Left lung (tissue), 10 donors: ENCODE data around the gene CALN1. TPM values are rescaled to one million over a fixed set of nuclear protein-coding genes. Genes with fewer than 3 reads are reported as not detected.
"Not testable (repeated sequence)": the region's sequence is repeated elsewhere in the genome, so short reads cannot be mapped to it uniquely, and the experiment has no call there.

Experiments
- ATAC-seq: fragments of 200-7000 bp; cut with Tn5 transposase; one replicate; pipeline ENCODE4 v1.9.1; 2020; ENCODE audit warnings: moderate library complexity
- DNase-seq, 4 donors: peaks; one replicate each; pipeline ENCODE4 v3.0.0-alpha.2; 2013 to 2020
- H3K27ac ChIP-seq, 2 donors: fragments of 200-600 bp; sonication (generic) in 1 of 2; one replicate each; pipeline versions ENCODE4 v1.5.0 to v1.8.0; 2020 to 2021
- H3K27me3 ChIP-seq, 2 donors: fragments of 200-600 bp; sonication (generic) in 1 of 2; one replicate each; pipeline versions ENCODE4 v1.5.0 to v1.8.0; 2020 to 2021
- H3K36me3 ChIP-seq, 2 donors: fragments of 200-600 bp; sonication (generic) in 1 of 2; one replicate each; pipeline versions ENCODE4 v1.5.0 to v1.8.0; 2020 to 2021
- H3K4me1 ChIP-seq, 2 donors: fragments of 200-600 bp; one replicate each; pipeline ENCODE4 v1.8.0; 2021
- H3K4me3 ChIP-seq, 2 donors: fragments of 200-600 bp; sonication (generic) in 1 of 2; one replicate each; pipeline versions ENCODE4 v1.5.0 to v1.8.0; 2020 to 2021; ENCODE audit warnings: mild to moderate bottlenecking in 1 of 2
- H3K9me3 ChIP-seq, 2 donors: fragments of 200-600 bp; sonication (generic) in 1 of 2; one replicate each; pipeline versions ENCODE4 v1.5.0 to v1.8.0; 2020 to 2021
- intact Hi-C, 2 donors: fragments of 100-400 bp; cut with DNase I; formaldehyde crosslinking; loops; one replicate each; pipeline versions ENCODE4 v1.11.2 to v1.14.2; 2022
- polyA plus RNA-seq, 6 donors: library from polyadenylated mRNA; unstranded; fragments of 120-200 nt; gene quantifications; one replicate each; pipeline ENCODE4 v1.2.1, GENCODE V29; 2013; ENCODE audit not compliant: insufficient read length in 6 of 6
- total RNA-seq, 2 donors: library from RNA; stranded (reverse); fragmentation: NEBNext Ultra II Directional; extraction: Animal tissue kit (Norgen Biotek cat#: 25700); gene quantifications; one replicate each; pipeline ENCODE4 v1.2.1, GENCODE V29; 2021
- TF ChIP-seq, protein P1 (sequence below), 2 donors: fragments of 200-600 bp; sonication (generic) in 1 of 2; IDR thresholded peaks; one replicate each; pipeline versions ENCODE4 v1.5.0 to v1.8.0; 2021; ENCODE audit warnings: antibody characterized with exemption in 2 of 2
- donor health status: DM: no; HTN: yes; CAD: no.
- donor health status: DM: no; HTN: no; CAD: no.

The CALN1 gene
- total and polyA plus RNA-seq, 8 donors: 0.10 to 0.52 (median 0.26) TPM; not detected in 2

DNA sequence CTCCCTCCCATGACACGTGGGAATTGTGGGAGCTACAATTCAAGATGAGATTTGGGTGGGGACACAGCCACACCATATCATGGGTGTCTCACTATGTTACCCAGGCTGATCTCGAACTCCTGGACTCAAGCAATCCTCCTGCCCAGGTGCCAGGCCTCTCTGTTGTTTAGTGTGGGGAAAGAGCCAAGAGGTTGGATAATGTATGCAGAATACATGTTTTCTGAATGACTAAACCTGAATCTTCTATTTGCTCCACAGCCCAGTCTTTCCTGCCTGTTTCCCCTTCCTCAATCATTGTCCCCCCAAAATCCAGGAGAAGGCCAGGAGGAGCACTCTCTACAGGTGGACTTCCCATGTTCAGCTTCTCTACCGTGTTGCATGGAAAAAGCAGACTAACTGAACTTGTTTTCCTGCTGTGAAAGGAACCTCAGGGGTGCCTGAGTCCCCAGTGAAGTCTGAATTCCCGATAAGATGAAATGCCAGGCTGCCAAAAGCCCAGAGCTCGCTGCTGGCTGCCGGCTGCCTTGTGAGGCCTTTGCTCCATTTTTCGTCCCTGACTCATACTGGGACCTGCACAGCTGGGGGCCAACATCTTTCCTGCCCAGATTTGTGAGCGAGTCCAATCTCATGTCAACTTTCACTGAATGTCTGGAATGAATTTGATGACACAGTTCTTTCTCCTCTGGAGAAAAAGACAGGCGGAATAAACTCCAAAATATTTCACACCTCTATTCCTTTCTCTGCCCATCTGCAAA is 588.0 kb downstream of the CALN1 start:
- Histone ChIP-seq H3K36me3 (no peaks in the 10 kb centered on the region), H3K27me3 (peaks cover 0 to 9% of the 10 kb centered on the region in 2 donors), H3K9me3 (peaks cover 0 to 7% of the 10 kb centered on the region in 2 donors), H3K4me1 (no peaks in the 10 kb centered on the region), H3K27ac (no peak overlapping the region), H3K4me3 (no peak overlapping the region)
- DNase-seq: no peak
- intact Hi-C loops: no loop called here
- TF ChIP-seq, protein P1, sequence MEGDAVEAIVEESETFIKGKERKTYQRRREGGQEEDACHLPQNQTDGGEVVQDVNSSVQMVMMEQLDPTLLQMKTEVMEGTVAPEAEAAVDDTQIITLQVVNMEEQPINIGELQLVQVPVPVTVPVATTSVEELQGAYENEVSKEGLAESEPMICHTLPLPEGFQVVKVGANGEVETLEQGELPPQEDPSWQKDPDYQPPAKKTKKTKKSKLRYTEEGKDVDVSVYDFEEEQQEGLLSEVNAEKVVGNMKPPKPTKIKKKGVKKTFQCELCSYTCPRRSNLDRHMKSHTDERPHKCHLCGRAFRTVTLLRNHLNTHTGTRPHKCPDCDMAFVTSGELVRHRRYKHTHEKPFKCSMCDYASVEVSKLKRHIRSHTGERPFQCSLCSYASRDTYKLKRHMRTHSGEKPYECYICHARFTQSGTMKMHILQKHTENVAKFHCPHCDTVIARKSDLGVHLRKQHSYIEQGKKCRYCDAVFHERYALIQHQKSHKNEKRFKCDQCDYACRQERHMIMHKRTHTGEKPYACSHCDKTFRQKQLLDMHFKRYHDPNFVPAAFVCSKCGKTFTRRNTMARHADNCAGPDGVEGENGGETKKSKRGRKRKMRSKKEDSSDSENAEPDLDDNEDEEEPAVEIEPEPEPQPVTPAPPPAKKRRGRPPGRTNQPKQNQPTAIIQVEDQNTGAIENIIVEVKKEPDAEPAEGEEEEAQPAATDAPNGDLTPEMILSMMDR (IDR thresholded peaks at IDR 0.05): no peak
- ATAC-seq: no peak

DNA sequence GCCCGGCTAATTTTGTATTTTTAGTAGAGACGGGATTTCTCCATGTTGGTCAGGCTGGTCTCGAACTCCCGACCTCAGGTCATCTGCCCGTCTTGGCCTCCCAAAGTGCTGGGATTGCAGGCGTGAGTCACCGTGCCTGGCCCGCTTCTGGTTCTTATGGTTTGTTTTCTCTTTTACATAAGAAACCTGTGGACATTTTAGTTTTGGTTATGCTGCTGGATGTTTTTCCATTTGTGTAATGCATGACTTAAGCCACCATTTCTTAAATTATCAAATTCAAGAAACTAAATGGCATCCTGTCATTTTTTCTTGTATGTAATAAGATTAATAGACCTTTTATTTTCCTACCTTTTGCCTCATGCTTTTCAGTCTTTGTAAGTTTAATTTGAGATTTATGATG is 589.7 kb downstream of the CALN1 start:
- H3K36me3 ChIP-seq, intact Hi-C loops, H3K9me3 ChIP-seq: not testable (repeated sequence)

DNA sequence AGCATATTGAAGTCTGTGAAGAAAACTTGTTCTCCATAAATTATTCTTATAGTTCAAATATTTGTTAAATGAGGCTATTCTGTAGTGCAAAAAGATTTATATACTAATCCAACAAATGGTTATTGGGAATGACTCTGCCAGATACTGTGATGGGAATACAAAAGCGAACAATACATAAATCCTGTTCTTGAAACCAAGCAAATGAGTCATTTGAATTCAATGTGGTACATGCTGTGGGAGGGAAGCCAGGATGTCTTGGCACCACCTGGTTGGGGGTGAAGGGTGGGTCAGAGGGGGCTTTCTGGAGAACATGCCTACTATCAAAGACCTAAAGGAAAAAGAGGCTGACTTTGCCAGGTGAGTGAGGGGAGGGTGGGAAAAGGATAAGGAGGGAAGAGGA is 594.2 kb downstream of the CALN1 start:
- H3K36me3 ChIP-seq: no peaks in the 10 kb centered on the region
- TF ChIP-seq, protein P1 (IDR thresholded peaks at IDR 0.05): no peak
- DNase-seq (no peak), ATAC-seq (no peak)
- H3K9me3 ChIP-seq: no peaks in the 10 kb centered on the region
- H3K4me3 ChIP-seq: no peak overlapping the region
- H3K4me1 ChIP-seq: no peaks in the 10 kb centered on the region
- no peak overlapping the region for H3K27ac ChIP-seq
- intact Hi-C loops: no loop called here
- no peaks in the 10 kb centered on the region for H3K27me3 ChIP-seq

More for the DNA sequence above, 589.7 kb downstream of the CALN1 start:
- H3K27ac ChIP-seq, H3K27me3 ChIP-seq, H3K4me1 ChIP-seq, H3K4me3 ChIP-seq, ATAC-seq, DNase-seq: not testable (repeated sequence)

DNA sequence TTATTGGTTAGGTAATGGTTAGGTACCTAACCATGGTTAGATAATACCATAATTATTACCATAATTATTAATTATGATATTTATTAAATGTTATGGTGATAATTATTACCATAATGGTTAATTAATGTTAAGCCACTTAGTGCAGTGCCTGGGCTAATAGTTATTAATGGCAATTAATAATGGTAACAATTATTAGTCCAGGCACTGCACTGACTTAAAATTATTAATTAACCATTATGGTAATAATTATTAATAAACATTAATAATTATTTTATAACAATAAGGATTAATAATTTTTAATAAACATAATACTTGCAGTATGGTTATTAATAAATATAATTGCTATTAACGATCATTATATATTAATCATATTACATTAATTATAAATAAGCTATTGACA is 604.0 kb downstream of the CALN1 start:
- no peaks in the 10 kb centered on the region for H3K27me3 ChIP-seq
- no peaks in the 10 kb centered on the region for H3K4me1 ChIP-seq
- H3K27ac ChIP-seq: no peak overlapping the region
- TF ChIP-seq, protein P1 (IDR thresholded peaks at IDR 0.05): no peak
- H3K36me3 ChIP-seq: no peaks in the 10 kb centered on the region
- no peak for ATAC-seq
- H3K9me3 ChIP-seq: peaks cover 0 to 16% of the 10 kb centered on the region in 2 donors
- intact Hi-C loops: no loop called here
- DNase-seq: no peak
- H3K4me3 ChIP-seq: no peak overlapping the region

DNA sequence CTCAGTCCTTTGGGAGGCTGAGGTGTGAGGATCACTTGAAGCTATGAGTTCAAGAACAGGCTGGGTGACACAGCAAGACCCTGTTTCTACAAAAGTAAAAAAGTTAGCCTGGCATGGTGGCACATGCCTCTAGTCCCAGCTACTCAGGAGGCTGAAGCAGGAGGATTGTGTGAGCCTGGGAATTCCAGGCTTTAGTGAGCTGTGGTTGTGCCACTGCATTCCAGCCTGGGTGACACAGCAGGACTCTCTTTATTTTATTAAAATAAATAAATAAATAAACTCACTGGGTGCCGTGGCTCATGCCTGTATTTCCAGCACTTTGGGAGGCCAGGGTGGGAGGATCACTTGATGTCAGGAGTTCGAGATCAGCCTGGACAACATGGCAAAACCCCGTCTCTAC is 607.9 kb downstream of the CALN1 start:
- intact Hi-C loops: no loop called here
- no peaks in the 10 kb centered on the region for H3K27me3 ChIP-seq
- no peak for DNase-seq
- no peak overlapping the region for H3K27ac ChIP-seq
- H3K9me3 ChIP-seq: peaks cover 0 to 17% of the 10 kb centered on the region in 2 donors
- H3K4me3 ChIP-seq: no peak overlapping the region
- H3K4me1 ChIP-seq: no peaks in the 10 kb centered on the region
- ATAC-seq: no peak
- no peaks in the 10 kb centered on the region for H3K36me3 ChIP-seq
- TF ChIP-seq, protein P1 (IDR thresholded peaks at IDR 0.05): no peak

DNA sequence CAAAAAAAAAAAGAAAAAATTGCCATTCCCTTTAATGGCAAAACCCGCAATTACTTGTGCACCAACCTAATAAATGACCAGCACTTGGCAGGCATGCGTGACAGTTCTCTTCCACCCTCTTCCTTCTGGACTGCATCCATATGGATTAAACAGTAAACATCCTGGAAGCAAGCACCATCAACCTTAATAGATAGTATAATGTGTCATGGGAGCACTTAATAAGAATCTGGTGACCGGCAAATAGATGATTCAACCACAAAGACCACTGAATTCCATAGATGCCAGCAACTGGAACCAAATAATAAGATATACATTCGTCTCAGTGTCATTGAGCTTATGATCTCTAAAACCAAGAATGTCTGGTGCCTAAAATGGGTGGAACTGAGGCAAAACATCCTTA is 610.2 kb downstream of the CALN1 start:
- peaks cover 0 to 12% of the 10 kb centered on the region in 2 donors for H3K9me3 ChIP-seq
- no peaks in the 10 kb centered on the region for H3K4me1 ChIP-seq
- H3K27me3 ChIP-seq: no peaks in the 10 kb centered on the region
- ATAC-seq: no peak
- H3K36me3 ChIP-seq: no peaks in the 10 kb centered on the region
- intact Hi-C loops: no loop called here
- H3K27ac ChIP-seq: no peak overlapping the region
- H3K4me3 ChIP-seq: no peak overlapping the region
- DNase-seq: no peak
- TF ChIP-seq, protein P1 (IDR thresholded peaks at IDR 0.05): no peak
